ENCODE measurements around the gene TMOD4. TPM values are rescaled to one million over a fixed set of nuclear protein-coding genes. Genes with fewer than 3 reads are reported as not detected.

TMOD4 gene
- total and polyA plus RNA-seq, 2 of the 13 experiments (the other 11 are each of a cell fraction or from before 2014, with no cell fraction given) = 0.66 TPM; not detected in 1

DNA sequence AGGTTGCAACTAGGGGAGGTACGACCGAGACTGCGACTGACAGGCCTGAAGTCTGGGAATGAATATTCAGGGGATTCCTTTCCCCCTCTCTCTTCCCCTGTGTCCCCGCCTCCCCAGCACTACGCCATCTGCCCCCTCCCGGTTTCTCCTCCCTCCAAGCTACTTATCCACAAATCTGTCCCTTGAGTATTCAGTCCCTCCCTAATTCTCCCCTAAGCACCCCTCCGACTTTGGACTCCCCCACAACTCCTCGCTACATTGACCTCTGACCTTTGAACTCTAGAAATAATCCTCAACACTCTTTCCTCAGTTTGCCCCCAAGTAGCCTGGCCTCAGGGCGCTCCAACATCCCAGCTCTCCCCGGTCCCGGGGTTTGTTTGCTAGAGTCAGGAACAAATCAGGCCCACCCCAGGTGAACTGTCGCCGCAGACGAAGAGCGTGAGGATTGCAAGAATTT lies 10.5 kb downstream of the TMOD4 start (continued):
- TF ChIP-seq, protein P1, sequence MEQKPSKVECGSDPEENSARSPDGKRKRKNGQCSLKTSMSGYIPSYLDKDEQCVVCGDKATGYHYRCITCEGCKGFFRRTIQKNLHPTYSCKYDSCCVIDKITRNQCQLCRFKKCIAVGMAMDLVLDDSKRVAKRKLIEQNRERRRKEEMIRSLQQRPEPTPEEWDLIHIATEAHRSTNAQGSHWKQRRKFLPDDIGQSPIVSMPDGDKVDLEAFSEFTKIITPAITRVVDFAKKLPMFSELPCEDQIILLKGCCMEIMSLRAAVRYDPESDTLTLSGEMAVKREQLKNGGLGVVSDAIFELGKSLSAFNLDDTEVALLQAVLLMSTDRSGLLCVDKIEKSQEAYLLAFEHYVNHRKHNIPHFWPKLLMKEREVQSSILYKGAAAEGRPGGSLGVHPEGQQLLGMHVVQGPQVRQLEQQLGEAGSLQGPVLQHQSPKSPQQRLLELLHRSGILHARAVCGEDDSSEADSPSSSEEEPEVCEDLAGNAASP (CRISPR knock-in tag; IDR thresholded peaks at IDR 0.05; ENCODE audit: borderline replicate concordance) = 0 out of 2 replicates have a peak, but pooled peaks have one; percentile 7
- TF ChIP-seq HNF4G (IDR thresholded peaks at IDR 0.05; ENCODE audit: borderline replicate concordance, low read depth, low read length) (no peak), HNF4G (CRISPR knock-in tag; IDR thresholded peaks at IDR 0.05; ENCODE audit: borderline replicate concordance, low read depth) (0 out of 2 replicates have a peak, but pooled peaks have one; percentile 21), ZFP41 (CRISPR knock-in tag; IDR thresholded peaks at IDR 0.05; ENCODE audit: borderline replicate concordance) (0 out of 2 replicates have a peak, but pooled peaks have one; percentile 60), NR2F6 (IDR thresholded peaks at IDR 0.05) (peak; percentile 75), NR2F6 (CRISPR knock-in tag; IDR thresholded peaks at IDR 0.05) (no peak; the same call in 1 of the 2 replicates), ARHGAP35 (CRISPR knock-in tag; IDR thresholded peaks at IDR 0.05; ENCODE audit: borderline replicate concordance) (0 out of 2 replicates have a peak, but pooled peaks have one; percentile 26), NR2C2 (CRISPR knock-in tag; IDR thresholded peaks at IDR 0.05; ENCODE audit: borderline replicate concordance) (peak; percentile 97; the same call in 1 of the 2 replicates), KDM5B (CRISPR knock-in tag; IDR thresholded peaks at IDR 0.05; ENCODE audit: borderline replicate concordance) (peak; percentile 55; the same call in 1 of the 2 replicates), SKI (IDR thresholded peaks at IDR 0.05; ENCODE audit: partially characterized antibody) (peak; percentile 9), HOXD1 (CRISPR knock-in tag; IDR thresholded peaks at IDR 0.05) (no peak), ZNF230 (CRISPR knock-in tag; IDR thresholded peaks at IDR 0.05) (0 out of 2 replicates have a peak, but pooled peaks have one; percentile 37), ZNF430 (CRISPR knock-in tag; IDR thresholded peaks at IDR 0.05) (0 out of 2 replicates have a peak, but pooled peaks have one; percentile 1), NR2F1 (CRISPR knock-in tag; IDR thresholded peaks at IDR 0.05) (peak in 1 of 2 experiments; percentile 78; a peak in 2 of 4 replicates), ZNF577 (CRISPR knock-in tag; IDR thresholded peaks at IDR 0.05; ENCODE audit: borderline replicate concordance, low read depth) (0 out of 2 replicates have a peak, but pooled peaks have one; percentile 56), ZNF333 (CRISPR knock-in tag; IDR thresholded peaks at IDR 0.05; ENCODE audit: borderline replicate concordance) (0 out of 2 replicates have a peak, but pooled peaks have one; percentile 4), JARID2 (CRISPR knock-in tag; IDR thresholded peaks at IDR 0.05; ENCODE audit: insufficient replicate concordance) (peak; percentile 21)
- TF ChIP-seq, protein P2, sequence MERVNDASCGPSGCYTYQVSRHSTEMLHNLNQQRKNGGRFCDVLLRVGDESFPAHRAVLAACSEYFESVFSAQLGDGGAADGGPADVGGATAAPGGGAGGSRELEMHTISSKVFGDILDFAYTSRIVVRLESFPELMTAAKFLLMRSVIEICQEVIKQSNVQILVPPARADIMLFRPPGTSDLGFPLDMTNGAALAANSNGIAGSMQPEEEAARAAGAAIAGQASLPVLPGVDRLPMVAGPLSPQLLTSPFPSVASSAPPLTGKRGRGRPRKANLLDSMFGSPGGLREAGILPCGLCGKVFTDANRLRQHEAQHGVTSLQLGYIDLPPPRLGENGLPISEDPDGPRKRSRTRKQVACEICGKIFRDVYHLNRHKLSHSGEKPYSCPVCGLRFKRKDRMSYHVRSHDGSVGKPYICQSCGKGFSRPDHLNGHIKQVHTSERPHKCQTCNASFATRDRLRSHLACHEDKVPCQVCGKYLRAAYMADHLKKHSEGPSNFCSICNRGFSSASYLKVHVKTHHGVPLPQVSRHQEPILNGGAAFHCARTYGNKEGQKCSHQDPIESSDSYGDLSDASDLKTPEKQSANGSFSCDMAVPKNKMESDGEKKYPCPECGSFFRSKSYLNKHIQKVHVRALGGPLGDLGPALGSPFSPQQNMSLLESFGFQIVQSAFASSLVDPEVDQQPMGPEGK (CRISPR knock-in tag; IDR thresholded peaks at IDR 0.05) = 0 out of 2 replicates have a peak, but pooled peaks have one; percentile 29
- TF ChIP-seq, protein P3, sequence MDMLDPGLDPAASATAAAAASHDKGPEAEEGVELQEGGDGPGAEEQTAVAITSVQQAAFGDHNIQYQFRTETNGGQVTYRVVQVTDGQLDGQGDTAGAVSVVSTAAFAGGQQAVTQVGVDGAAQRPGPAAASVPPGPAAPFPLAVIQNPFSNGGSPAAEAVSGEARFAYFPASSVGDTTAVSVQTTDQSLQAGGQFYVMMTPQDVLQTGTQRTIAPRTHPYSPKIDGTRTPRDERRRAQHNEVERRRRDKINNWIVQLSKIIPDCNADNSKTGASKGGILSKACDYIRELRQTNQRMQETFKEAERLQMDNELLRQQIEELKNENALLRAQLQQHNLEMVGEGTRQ (IDR thresholded peaks at IDR 0.05; ENCODE audit: low read depth, low read length) = no peak
- TF ChIP-seq, protein P3 (CRISPR knock-in tag; IDR thresholded peaks at IDR 0.05; ENCODE audit: borderline replicate concordance) = 0 out of 2 replicates have a peak, but pooled peaks have one; percentile 43

All from HepG2 (cell line).